COLO668 (cell line): ENCODE data around the gene MYO9B.

Experiments
- DNase-seq: peaks from one replicate; lab custom pipeline; 2025; ENCODE audit not compliant: unreplicated experiment; lab: John Stamatoyannopoulos, UW

MYO9B gene, protein sequence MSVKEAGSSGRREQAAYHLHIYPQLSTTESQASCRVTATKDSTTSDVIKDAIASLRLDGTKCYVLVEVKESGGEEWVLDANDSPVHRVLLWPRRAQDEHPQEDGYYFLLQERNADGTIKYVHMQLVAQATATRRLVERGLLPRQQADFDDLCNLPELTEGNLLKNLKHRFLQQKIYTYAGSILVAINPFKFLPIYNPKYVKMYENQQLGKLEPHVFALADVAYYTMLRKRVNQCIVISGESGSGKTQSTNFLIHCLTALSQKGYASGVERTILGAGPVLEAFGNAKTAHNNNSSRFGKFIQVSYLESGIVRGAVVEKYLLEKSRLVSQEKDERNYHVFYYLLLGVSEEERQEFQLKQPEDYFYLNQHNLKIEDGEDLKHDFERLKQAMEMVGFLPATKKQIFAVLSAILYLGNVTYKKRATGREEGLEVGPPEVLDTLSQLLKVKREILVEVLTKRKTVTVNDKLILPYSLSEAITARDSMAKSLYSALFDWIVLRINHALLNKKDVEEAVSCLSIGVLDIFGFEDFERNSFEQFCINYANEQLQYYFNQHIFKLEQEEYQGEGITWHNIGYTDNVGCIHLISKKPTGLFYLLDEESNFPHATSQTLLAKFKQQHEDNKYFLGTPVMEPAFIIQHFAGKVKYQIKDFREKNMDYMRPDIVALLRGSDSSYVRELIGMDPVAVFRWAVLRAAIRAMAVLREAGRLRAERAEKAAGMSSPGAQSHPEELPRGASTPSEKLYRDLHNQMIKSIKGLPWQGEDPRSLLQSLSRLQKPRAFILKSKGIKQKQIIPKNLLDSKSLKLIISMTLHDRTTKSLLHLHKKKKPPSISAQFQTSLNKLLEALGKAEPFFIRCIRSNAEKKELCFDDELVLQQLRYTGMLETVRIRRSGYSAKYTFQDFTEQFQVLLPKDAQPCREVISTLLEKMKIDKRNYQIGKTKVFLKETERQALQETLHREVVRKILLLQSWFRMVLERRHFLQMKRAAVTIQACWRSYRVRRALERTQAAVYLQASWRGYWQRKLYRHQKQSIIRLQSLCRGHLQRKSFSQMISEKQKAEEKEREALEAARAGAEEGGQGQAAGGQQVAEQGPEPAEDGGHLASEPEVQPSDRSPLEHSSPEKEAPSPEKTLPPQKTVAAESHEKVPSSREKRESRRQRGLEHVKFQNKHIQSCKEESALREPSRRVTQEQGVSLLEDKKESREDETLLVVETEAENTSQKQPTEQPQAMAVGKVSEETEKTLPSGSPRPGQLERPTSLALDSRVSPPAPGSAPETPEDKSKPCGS (N-terminal part only)

DNA sequence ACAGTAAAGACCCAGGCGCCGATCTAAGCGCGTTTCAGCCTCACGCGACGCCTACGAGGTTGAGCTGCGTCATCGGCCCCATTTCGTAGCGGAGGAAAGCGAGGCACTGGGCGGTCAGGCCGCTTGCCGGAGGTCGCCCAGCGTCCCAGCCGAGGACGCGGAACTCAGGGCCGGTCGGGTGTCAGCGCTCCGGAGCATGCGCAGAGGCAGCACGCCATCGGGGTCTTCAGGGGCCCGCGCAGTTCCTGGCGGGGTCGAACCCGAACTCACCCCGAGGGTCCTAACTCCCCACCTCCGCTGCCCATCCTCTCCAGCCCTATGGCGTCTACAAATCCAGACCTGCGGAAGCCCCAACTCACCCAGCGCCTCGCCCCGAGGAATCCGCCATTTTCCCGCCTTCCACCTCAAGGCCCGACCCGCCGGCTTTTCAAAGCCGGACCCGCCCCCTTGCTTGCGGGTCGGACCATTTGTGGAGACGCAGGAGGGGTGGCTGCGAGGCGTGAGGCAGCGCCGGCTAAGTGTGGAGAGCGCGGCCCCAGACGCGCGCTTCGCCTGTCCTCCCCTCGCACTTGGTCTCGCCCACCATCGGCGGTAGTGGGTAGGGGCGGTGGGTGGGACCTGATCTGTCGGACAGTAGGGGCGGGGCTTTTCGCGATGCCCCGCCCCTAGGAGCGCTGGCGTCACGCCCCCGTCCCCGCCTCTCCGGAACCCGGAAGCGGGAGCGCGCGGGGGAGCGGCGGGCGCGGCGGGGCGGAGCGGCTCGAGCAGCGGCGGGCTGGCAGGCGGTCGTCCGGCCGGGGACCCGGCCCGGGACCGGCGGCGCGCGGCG, at the start of gene MYO9B, which contains the start of gene HAUS8:
TSS of gene MYO9B (plus strand) at position 743 of the 829 bp plus-strand sequence. CDS start 25,941 bp downstream, outside the sequence.
TSS of gene HAUS8 (minus strand) at position 418 of the 829 bp plus-strand sequence. CDS start at position 388, 30 bp downstream.
- DNase-seq, result peak; percentile 99

DNA sequence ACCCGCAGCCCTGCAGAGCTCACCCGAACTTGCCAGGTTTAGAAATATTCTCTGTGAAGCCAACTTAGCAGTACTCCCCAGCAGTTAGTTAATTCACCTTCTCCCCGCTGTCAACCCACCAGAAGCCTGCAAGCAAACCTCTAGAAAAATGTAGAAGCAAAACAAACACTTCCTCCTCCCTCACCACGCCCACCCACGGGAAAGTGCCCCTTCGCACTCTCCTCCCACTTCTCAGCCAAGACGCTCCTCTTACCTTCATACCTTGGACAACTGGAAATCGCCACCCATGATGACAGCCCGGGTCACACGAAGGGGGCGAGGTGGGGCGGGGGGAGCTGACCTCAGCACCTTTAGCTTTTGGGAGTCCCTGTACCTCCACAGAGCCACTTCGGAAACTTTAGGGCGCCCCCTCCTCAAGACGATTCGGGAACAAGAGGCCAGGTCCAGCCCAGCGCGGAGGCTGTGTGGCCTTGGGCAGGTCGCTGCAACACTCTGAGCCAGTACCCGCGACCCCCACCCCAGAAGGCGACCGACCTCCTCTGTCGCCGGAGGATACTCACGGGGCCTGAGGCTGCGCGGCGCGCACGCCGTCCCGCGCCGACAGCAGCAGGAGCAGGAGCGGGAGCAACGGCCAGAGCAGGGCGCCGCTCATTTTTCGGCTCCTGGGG, 49.5 kb upstream of the MYO9B start:
- no peak for DNase-seq

DNA sequence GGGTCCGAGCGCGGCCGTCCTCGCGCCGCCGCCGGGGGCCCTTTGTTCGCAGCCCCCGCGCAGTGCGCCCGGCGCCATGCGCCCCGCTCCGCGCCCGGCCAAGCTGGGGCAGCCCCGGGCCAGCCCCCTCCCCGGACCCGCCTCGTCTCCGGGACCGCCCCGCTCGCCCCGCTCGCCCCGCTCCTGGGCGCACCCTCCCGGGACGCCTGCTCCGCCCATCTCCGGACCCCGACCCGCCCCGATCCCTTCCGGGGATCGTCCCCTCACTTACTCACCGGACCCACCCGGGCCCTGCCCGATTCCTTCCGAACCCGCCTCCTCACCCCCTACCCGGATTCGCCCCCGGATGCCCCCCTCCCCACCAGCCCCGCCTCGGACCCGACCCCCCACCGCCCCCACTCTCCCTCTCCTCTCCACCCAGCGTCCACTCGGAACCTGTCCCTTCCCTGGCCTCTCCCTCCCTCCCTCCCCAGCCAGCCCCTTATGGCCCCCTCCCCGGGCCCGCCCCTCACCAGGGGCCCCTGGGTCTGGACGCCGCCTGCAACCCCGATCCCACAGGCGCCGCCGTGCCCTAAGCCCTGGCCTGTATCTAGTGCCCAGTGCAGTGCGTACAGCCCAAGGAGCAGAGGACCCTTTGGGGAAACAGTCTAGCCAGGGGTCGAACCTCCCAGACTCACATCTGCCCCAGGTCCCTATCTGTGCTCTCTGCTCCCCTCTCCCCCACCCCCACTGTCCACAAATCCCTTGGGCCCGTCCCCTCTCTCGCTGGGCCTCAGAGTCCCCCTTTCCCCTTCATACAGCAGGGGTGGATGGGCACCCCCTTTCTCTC, 48.7 kb upstream of the MYO9B start, which contains the start of gene CPAMD8:
TSS of gene CPAMD8 (minus strand) at position 105 of the 829 bp plus-strand sequence. CDS start 168 bp downstream, outside the sequence.
- no peak for DNase-seq

DNA sequence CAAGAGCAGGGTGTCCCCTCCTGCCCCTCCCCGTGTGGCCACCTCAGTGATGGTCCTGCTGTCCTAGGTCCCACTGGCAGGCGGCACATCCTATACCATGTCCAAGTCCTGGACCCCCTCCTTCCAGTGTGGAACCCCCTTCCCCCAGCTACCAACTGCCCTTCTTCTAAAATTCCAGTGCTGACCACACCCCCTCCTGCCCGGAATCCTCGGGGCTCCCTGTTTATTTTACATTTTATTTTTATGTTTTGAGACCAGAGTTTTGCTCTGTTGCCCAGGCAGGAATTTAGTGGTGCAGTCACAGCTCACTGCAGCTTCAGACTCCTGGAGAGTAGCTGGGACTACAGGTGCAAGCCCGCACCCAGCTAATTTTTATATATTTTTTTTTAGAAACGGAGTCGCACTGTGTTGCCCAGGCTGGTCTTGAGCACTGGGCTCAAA, 48.0 kb upstream of the MYO9B start:
- no peak for DNase-seq

DNA sequence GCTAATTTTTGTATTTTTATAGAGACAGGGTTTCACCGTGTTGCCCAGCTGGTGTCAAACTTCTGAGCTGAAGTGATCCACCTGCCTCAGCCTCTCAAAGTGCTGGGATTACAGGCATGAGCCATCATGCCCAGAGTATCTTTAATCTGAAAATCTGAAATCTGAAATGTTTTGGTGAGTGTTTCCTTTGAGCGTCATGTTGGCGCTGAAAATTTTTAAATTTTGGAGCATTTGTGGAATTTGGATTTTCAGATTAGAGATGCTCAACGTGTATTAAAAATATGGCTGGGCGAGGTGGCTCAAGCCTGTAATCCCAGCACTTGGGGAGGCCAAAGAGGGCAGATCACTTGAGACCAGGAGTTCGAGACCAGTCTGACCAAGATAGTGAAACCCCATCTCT, 43.8 kb upstream of the MYO9B start:
- no peak for DNase-seq

DNA sequence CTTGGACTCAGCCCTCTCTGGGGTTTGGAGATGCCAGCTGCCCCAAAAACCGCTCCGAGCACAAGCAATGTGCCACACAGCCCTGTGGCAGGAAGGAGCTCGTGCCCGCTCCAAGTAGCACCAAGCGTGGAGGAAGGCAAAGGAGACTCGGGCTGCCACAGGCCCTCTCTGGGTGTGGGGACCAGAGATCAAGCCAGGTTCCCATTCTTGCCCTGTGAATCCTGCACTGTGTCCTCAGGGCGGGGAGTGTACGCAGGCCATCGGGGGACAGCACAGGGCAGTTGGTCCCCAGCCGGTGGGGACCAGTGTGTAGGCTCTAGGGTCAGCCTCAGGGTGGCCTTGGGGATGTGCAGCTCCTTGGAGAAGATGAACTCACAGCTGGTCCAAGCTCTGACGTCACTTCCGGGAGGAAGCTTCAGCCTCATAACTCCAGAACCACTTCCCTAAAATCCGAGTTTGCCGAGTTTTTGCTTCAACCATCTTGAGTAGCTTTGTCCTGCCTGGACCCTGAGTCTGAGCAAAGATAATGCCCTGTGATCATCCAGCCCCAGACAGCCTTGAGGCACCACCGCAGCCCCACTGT, 39.6 kb upstream of the MYO9B start:
- peak; percentile 5 for DNase-seq

DNA sequence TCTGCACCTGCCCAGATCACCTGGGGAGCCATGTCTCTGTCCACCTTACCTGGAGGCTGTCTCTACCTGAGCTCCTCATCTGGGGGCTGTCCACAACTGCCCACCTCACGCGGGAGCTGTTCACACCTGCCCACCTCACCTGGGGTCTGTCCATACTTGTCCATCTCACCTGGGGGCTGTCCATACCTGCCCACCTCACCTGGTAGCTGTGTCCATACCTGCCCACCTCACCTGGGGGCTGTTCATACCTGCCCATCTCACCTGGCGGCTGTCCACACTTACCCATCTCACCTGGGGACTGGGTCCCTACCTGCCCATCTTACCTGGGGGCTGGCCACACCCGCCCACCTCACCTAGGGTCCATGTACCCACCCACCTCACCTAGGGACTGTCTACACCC, 38.9 kb upstream of the MYO9B start:
- no peak for DNase-seq

DNA sequence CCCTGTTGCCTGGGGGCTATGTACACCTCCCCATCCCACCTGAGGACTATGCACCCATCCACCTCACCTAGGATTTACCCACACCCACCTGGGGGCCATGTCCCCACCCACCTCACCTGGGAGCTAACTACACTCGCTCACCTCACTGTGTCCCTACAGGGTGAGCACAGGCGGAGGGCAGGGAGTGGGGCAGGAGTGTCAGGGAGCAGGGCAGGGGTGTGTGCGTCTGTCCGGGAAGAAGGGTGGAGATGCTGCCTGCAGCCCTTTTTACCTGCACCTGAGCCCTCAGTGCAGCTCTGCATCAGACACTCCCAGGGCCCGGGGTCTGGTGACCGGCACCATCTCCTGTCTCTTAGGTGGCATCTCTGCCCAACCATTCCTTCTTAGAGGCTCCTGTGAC, 38.4 kb upstream of the MYO9B start:
- DNase-seq, result no peak

DNA sequence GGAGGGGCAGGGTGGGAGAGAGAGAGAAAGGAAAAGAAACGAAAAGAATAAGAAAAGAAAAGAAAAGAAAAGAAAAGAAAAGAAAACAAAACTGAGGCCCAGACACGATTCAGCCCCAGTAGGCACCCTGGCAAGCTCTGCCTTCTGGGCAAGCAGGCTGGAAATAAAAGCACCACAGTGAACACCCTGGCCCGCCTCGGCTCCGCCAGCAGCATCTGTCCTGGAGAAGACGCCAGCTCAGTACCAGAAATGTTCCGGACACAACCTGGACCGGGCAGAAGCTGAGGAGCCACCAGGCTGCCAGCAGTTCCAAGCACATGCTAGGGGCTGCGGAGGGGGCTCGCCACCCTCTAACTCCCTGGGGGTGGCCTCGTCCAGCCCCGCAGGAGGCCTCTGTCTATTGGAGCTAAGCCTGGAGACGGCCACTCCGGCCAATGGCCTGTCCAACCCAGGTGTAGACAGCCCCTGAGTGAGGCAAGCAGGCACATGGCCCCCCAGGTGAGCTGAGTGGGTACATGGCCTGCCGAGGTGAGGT, 37.5 kb upstream of the MYO9B start:
- no peak for DNase-seq

DNA sequence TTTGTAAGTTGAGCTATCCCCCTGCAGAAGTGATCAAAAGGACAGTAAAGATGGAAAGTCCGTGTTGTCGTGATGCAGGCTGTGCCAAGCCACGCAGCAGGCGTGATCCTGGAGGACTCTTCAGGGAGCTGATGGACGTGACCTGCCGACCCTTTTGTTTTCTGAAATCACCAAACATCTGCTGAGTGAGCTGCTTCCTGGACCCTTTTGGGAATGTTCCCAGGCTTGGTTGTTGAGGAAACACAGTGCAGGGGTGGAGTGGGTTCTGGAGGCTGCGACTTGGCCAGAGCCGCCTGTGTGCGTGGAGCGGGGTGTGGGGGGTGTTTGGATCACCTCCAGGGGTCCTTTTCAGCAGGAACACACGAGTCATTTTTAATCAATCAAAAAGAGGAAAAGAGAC, 33.6 kb upstream of the MYO9B start:
- DNase-seq, result no peak

DNA sequence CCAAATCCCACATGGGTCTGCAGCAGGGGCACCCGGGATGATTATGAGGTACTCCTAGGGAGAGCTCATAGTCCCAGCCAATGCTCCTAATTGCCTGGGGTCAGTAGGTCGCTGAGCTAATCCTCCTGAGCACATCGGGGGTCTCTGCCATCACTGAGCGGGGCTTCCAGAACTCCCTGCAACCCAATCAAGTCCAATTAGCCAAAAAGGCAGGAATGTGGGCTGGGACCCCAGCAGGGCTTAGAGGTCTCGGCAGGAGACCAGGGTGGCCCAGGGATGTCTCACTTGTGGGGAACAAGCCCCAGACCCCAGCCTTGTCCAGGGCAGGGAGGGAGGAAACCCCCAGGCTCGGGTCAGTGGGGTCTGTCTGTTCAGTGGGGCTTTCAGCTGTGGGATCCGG, 31.8 kb upstream of the MYO9B start:
- DNase-seq, result no peak

DNA sequence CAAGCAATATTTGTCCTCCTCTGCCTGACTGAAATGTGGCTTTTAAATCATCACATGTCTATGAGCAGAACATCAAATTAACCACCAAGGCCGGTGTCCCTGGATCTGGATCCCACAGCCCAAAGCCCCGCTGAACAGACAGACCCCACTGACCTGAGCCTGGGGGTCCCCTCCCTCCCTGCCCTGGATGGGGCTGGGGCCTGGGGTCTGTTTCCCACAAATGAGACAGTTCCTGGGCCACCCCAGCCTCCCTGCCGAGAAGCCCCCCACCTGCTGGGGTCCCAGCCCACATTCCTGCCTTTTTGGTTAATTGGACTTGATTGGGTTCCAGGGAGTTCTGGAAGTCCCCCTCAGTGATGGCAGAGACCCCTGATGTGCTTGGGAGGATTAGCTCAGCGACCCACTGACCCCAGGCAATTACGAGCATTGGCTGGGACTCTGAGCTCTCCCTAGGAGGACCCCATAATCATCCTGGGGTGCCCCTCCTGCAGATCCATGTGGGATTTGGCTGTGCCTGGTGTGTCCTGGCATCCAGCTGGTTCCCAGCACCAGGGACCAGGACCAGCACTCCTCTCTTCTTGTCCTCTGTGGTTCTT, 29.6 kb upstream of the MYO9B start:
- no peak for DNase-seq

DNA sequence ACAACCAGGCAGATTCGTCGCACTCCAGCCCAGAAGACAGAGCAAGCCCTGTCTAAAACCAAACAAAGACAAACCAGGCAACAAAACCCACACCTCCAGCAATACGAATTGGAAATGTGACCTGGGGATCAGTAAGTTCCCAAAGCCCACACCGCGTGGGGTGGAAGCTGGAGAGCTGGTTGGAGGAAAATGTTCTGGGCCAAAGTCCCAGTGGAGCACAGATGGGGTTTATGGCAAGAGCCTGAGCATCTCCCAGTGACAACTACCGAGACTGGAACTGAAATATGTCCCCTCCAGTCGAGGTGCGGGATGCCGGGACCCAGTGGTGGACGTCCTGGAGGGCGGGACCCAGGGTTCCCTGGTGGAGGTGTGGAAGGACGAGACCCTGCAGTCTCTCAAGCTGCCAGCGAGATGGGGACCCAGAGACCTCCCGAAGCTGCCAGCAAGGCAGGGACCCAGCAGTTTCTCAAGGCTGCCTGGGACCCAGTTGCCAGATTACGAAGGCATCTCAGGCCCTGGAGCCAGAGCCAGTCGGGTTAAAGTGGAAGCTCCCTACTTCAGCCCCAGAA, 26.6 kb upstream of the MYO9B start:
- DNase-seq, result no peak

DNA sequence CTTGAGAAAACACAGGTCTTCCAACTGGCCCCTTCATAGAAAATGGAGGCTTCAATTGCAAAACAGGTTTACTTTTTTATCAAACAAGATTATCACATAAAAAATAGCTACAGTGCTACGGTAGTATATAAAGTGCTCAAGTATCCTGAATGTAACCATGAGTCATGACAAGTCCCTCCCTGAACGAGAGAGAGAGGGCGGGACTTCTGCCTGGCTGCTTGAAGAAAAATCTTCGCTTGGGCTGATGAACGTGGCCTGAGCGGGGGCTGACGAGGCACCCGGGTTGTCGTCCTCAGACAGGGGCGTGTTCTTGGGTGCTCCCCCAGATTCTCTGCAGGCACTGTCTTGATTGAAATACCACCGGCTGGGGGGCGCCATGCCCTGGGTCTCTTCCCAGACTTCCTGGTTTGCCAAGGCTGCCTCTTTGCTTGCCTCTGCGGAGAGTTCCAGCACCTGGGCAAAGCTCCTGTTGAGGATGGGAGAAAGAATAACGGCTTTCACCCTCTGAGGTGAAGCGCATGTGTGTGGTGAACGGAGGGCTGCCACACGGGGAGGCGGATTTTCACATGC, 25.8 kb upstream of the MYO9B start:
- DNase-seq, result no peak

DNA sequence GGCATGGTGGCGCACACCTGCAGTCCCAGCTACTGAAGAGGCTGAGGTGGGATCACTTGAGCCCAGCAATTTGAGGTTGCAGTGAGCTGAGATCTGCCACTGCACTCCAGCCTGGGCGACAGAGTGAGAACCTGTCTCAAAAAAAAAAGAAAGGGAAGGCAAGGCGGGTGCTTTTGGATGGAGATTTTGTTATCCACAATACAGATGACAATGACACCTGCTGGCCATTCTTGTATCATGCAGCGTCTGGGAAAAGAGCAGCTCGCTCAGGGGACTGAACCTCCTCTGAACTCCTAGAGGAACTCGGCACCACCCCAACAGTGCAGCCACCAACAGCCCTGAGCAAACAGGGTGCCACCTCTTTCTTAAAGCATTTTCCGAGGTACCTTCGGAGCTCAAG, 23.1 kb upstream of the MYO9B start:
- DNase-seq, result peak; percentile 7

DNA sequence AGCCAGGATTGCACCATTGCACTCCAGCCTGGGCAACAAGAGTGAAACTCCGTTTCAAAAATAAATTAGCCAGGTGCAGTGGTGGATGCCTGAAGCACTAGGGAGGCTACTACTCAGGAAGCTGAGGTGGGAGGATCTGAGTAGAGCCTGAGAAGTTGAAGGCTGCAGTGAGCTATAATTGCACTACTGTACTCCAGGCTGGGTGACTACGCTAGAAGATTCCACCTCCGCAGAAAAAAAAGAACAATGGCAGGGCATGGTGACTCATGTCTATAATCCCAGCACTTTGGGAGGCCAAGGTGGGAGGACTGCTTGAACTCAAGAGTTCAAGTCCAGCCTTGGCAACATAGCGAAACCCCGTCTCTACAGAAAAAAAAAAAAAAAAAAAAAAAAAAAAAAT, 20.8 kb upstream of the MYO9B start:
- no peak for DNase-seq

DNA sequence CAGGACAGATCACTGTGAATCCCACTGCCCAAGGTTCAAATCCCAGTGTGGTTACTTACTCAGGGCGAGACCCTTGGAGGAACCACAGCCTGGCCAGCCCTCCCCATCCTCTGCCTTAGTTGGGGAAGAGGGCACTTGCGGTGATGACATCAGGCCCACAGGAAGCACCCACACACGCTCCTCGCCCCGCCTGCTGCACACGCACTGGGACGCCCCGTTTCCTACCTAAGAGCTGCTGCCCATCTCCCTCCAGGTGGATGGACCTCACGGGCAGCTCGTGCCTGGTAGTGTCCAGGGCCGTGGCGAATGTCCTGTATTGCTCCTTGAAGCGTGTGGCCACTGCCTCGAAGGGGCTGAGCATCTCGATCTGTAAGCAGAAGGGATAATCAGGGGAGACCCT, 19.9 kb upstream of the MYO9B start:
- no peak for DNase-seq
